ENCODE results near the gene NLRP1. TPM values are rescaled to one million over a fixed set of nuclear protein-coding genes. Genes with fewer than 3 reads are reported as not detected.

NLRP1 gene
- total and polyA plus RNA-seq, 4 donors = 11.1 to 82.2 (median 49.1) TPM

- intact Hi-C loops (cut with DNase I) = no loop called here
- Histone ChIP-seq H3K36me3 (ENCODE audit: control insufficient read depth in 1 of 2, insufficient read depth in 2 of 2, low read length in 1 of 2) (no peaks in the 10 kb centered on the region), H3K27ac (ENCODE audit: low read depth in 1 of 2, low read length in 2 of 2) (no peak overlapping the region), H3K9me3 (ENCODE audit: control insufficient read depth, low read length) (no peaks in the 10 kb centered on the region), H3K4me1 (ENCODE audit: control insufficient read depth in 1 of 2, insufficient read depth in 2 of 2, low read length in 2 of 2) (no peaks in the 10 kb centered on the region), H3K4me3 (ENCODE audit: low read length in 2 of 2) (no peak overlapping the region), H3K27me3 (ENCODE audit: control insufficient read depth in 1 of 2, insufficient read depth in 2 of 2, low read length in 1 of 2) (no peaks in the 10 kb centered on the region)
- WGBS, 2 donors = 83 to 85% methylated on average over 2 of the region's 2 CpGs
- no peak for ATAC-seq (ENCODE audit: low FRiP score)
- no peak for DNase-seq
Observed at GRCh38 chr17:5565808-5566207, 18.5 kb downstream of the NLRP1 start.

- intact Hi-C loops (cut with DNase I) = no loop called here
- Histone ChIP-seq H3K27ac (ENCODE audit: low read depth in 1 of 2, low read length in 2 of 2) (no peak overlapping the region), H3K36me3 (ENCODE audit: control insufficient read depth in 1 of 2, insufficient read depth in 2 of 2, low read length in 1 of 2) (peaks cover 0 to 4% of the 10 kb centered on the region in 2 donors), H3K4me1 (ENCODE audit: control insufficient read depth in 1 of 2, insufficient read depth in 2 of 2, low read length in 2 of 2) (no peaks in the 10 kb centered on the region), H3K27me3 (ENCODE audit: control insufficient read depth in 1 of 2, insufficient read depth in 2 of 2, low read length in 1 of 2) (no peaks in the 10 kb centered on the region), H3K4me3 (ENCODE audit: low read length in 2 of 2) (no peak overlapping the region), H3K9me3 (ENCODE audit: control insufficient read depth, low read length) (no peaks in the 10 kb centered on the region)
- DNase-seq (no peak), ATAC-seq (ENCODE audit: low FRiP score) (no peak)
- 26 to 29% methylated on average over 2 of the region's 2 CpGs for WGBS, 2 donors
Observed at GRCh38 chr17:5563456-5563855, 20.9 kb downstream of the NLRP1 start.

- H3K27ac ChIP-seq (ENCODE audit: low read depth in 1 of 2, low read length in 2 of 2) = no peak overlapping the region
- peaks cover 0 to 4% of the 10 kb centered on the region in 2 donors for H3K36me3 ChIP-seq (ENCODE audit: control insufficient read depth in 1 of 2, insufficient read depth in 2 of 2, low read length in 1 of 2)
- intact Hi-C loops (cut with DNase I) = no loop called here
- no peaks in the 10 kb centered on the region for H3K9me3 ChIP-seq (ENCODE audit: control insufficient read depth, low read length)
- DNase-seq (peak in 1 of 2 donors; percentile 45), ATAC-seq (ENCODE audit: low FRiP score) (no peak)
- no peaks in the 10 kb centered on the region for H3K27me3 ChIP-seq (ENCODE audit: control insufficient read depth in 1 of 2, insufficient read depth in 2 of 2, low read length in 1 of 2)
- 88% methylated on average over 6 of the region's 6 CpGs for WGBS, 2 donors
- H3K4me1 ChIP-seq (ENCODE audit: control insufficient read depth in 1 of 2, insufficient read depth in 2 of 2, low read length in 2 of 2) = no peaks in the 10 kb centered on the region
- no peak overlapping the region for H3K4me3 ChIP-seq (ENCODE audit: low read length in 2 of 2)
Observed at GRCh38 chr17:5562661-5563360, 21.5 kb downstream of the NLRP1 start.

GRCh38 chr17:5561736-5562571, 22.4 kb downstream of the NLRP1 start:
- H3K36me3 ChIP-seq (ENCODE audit: control insufficient read depth in 1 of 2, insufficient read depth in 2 of 2, low read length in 1 of 2) = peaks cover 0 to 4% of the 10 kb centered on the region in 2 donors
- no peak overlapping the region for H3K27ac ChIP-seq (ENCODE audit: low read depth in 1 of 2, low read length in 2 of 2)
- 93 to 94% methylated on average over 14 of the region's 14 CpGs for WGBS, 2 donors
- DNase-seq (peak in 1 of 2 donors; percentile 56), ATAC-seq (ENCODE audit: low FRiP score) (no peak)
- no peak overlapping the region for H3K4me3 ChIP-seq (ENCODE audit: low read length in 2 of 2)
- intact Hi-C loops (cut with DNase I) = no loop called here
- H3K9me3 ChIP-seq (ENCODE audit: control insufficient read depth, low read length) = no peaks in the 10 kb centered on the region
- no peaks in the 10 kb centered on the region for H3K4me1 ChIP-seq (ENCODE audit: control insufficient read depth in 1 of 2, insufficient read depth in 2 of 2, low read length in 2 of 2)
- no peaks in the 10 kb centered on the region for H3K27me3 ChIP-seq (ENCODE audit: control insufficient read depth in 1 of 2, insufficient read depth in 2 of 2, low read length in 1 of 2)

- 94 to 95% methylated on average over 9 of the region's 9 CpGs for WGBS, 2 donors
- intact Hi-C loops (cut with DNase I) = no loop called here
- no peaks in the 10 kb centered on the region for H3K27me3 ChIP-seq (ENCODE audit: control insufficient read depth in 1 of 2, insufficient read depth in 2 of 2, low read length in 1 of 2)
- peaks cover 0 to 6% of the 10 kb centered on the region in 2 donors for H3K36me3 ChIP-seq (ENCODE audit: control insufficient read depth in 1 of 2, insufficient read depth in 2 of 2, low read length in 1 of 2)
- ATAC-seq (ENCODE audit: low FRiP score) = no peak
- no peak overlapping the region for H3K4me3 ChIP-seq (ENCODE audit: low read length in 2 of 2)
- no peaks in the 10 kb centered on the region for H3K4me1 ChIP-seq (ENCODE audit: control insufficient read depth in 1 of 2, insufficient read depth in 2 of 2, low read length in 2 of 2)
- no peak overlapping the region for H3K27ac ChIP-seq (ENCODE audit: low read depth in 1 of 2, low read length in 2 of 2)
- no peaks in the 10 kb centered on the region for H3K9me3 ChIP-seq (ENCODE audit: control insufficient read depth, low read length)
- no peak for DNase-seq
Observed at GRCh38 chr17:5560361-5560988, 23.8 kb downstream of the NLRP1 start.

- Histone ChIP-seq H3K27ac (ENCODE audit: low read depth in 1 of 2, low read length in 2 of 2) (no peak overlapping the region), H3K4me3 (ENCODE audit: low read length in 2 of 2) (no peak overlapping the region), H3K9me3 (ENCODE audit: control insufficient read depth, low read length) (no peaks in the 10 kb centered on the region), H3K4me1 (ENCODE audit: control insufficient read depth in 1 of 2, insufficient read depth in 2 of 2, low read length in 2 of 2) (no peaks in the 10 kb centered on the region), H3K27me3 (ENCODE audit: control insufficient read depth in 1 of 2, insufficient read depth in 2 of 2, low read length in 1 of 2) (no peaks in the 10 kb centered on the region), H3K36me3 (ENCODE audit: control insufficient read depth in 1 of 2, insufficient read depth in 2 of 2, low read length in 1 of 2) (peaks cover 0 to 7% of the 10 kb centered on the region in 2 donors)
- intact Hi-C loops (cut with DNase I) = no loop called here
- 93 to 95% methylated on average over 16 of the region's 16 CpGs for WGBS, 2 donors
- no peak for ATAC-seq (ENCODE audit: low FRiP score)
- DNase-seq = no peak
Observed at GRCh38 chr17:5558815-5559785, 25.2 kb downstream of the NLRP1 start.

GRCh38 chr17:5557990-5558389, 26.3 kb downstream of the NLRP1 start:
- Histone ChIP-seq H3K4me1 (ENCODE audit: control insufficient read depth in 1 of 2, insufficient read depth in 2 of 2, low read length in 2 of 2) (no peaks in the 10 kb centered on the region), H3K36me3 (ENCODE audit: control insufficient read depth in 1 of 2, insufficient read depth in 2 of 2, low read length in 1 of 2) (peaks cover 0 to 11% of the 10 kb centered on the region in 2 donors)

GRCh38 chr17:5557485-5557884, 26.8 kb downstream of the NLRP1 start:
- Histone ChIP-seq H3K4me3 (ENCODE audit: low read length in 2 of 2) (no peak overlapping the region), H3K4me1 (ENCODE audit: control insufficient read depth in 1 of 2, insufficient read depth in 2 of 2, low read length in 2 of 2) (no peaks in the 10 kb centered on the region), H3K9me3 (ENCODE audit: control insufficient read depth, low read length) (no peaks in the 10 kb centered on the region), H3K27me3 (ENCODE audit: control insufficient read depth in 1 of 2, insufficient read depth in 2 of 2, low read length in 1 of 2) (no peaks in the 10 kb centered on the region), H3K27ac (ENCODE audit: low read depth in 1 of 2, low read length in 2 of 2) (no peak overlapping the region), H3K36me3 (ENCODE audit: control insufficient read depth in 1 of 2, insufficient read depth in 2 of 2, low read length in 1 of 2) (peaks cover 0 to 11% of the 10 kb centered on the region in 2 donors)
- ATAC-seq (ENCODE audit: low FRiP score) (no peak), DNase-seq (no peak)
- intact Hi-C loops (cut with DNase I) = no loop called here
- WGBS, 2 donors = 62 to 70% methylated on average over 8 of the region's 8 CpGs

More at GRCh38 chr17:5557990-5558389, 26.3 kb downstream of the NLRP1 start:
- Histone ChIP-seq H3K4me3 (ENCODE audit: low read length in 2 of 2) (no peak overlapping the region), H3K27ac (ENCODE audit: low read depth in 1 of 2, low read length in 2 of 2) (no peak overlapping the region), H3K27me3 (ENCODE audit: control insufficient read depth in 1 of 2, insufficient read depth in 2 of 2, low read length in 1 of 2) (no peaks in the 10 kb centered on the region), H3K9me3 (ENCODE audit: control insufficient read depth, low read length) (no peaks in the 10 kb centered on the region)
- intact Hi-C loops (cut with DNase I) = no loop called here
- 74 to 82% methylated on average over 6 of the region's 6 CpGs for WGBS, 2 donors
- peak in 1 of 2 donors; percentile 33 for DNase-seq
- no peak for ATAC-seq (ENCODE audit: low FRiP score)

All from aorta (tissue), 5 donors.